Transverse colon (tissue), 4 donors: Measurements from ENCODE around the gene CLSTN2.

Experiments
- CTCF ChIP-seq, 5 experiments: fragments of 200-600 bp in 3 of 5; fragments of 450-650 bp in 2 of 5; sonication (generic) in 3 of 5; IDR thresholded peaks; 1 replicate in 2 of 5; 2 replicates in 3 of 5; pipeline ENCODE4 v1.5.1; 2016 to 2017; ENCODE audit warnings: antibody characterized with exemption in 5 of 5, inconsistent platforms in 3 of 5, mild to moderate bottlenecking in 2 of 5, moderate library complexity in 1 of 5
- POLR2A ChIP-seq: fragments of 450-650 bp; IDR thresholded peaks from one replicate; pipeline ENCODE4 v1.6.1; 2016; ENCODE audit warnings: antibody characterized with exemption, mild to moderate bottlenecking, moderate library complexity
- POLR2AphosphoS5 ChIP-seq, 3 donors: sonication (generic); formaldehyde crosslinking; IDR thresholded peaks; one replicate each; pipeline ENCODE4 v1.6.1; 2016; ENCODE audit warnings: antibody characterized with exemption in 3 of 3

- TF ChIP-seq CTCF (IDR thresholded peaks at IDR 0.05) (no peak), POLR2A (no peak), POLR2AphosphoS5 (IDR thresholded peaks at IDR 0.05) (no peak)
These were observed 158.8 kb downstream of the CLSTN2 start for GRCh38 chr3:140093742-140094141.
